ENCODE results near the gene TSPEAR.

GRCh38 chr21:44615466-44615865 is 95.9 kb downstream of the TSPEAR start:
- TF ChIP-seq POLR2AphosphoS5 (IDR thresholded peaks at IDR 0.05; ENCODE audit: low read depth, low read length) (no peak), SPI1 (IDR thresholded peaks at IDR 0.05; ENCODE audit: low read depth, low read length) (no peak), TAF1 (IDR thresholded peaks at IDR 0.05; ENCODE audit: low read depth, low read length) (no peak), POLR2A (IDR thresholded peaks at IDR 0.05; ENCODE audit: low read depth, low read length) (no peak), POU2F2 (IDR thresholded peaks at IDR 0.05; ENCODE audit: low read depth, low read length) (no peak)
